Panc1 (cell line): Measurements from ENCODE around the gene SCD.

Experiments
- POLR2AphosphoS5 ChIP-seq: IDR thresholded peaks from 2 replicates; pipeline ENCODE4 v1.6.1; 2012; ENCODE audit warnings: mild to moderate bottlenecking, low read depth, low read length, moderate library complexity
- REST ChIP-seq, 2 experiments: IDR thresholded peaks; 2 replicates each; pipeline ENCODE4 v1.6.1; 2011 to 2012; ENCODE audit warnings: low read depth in 2 of 2, control low read depth in 1 of 2, low read length in 1 of 2, mild to moderate bottlenecking in 1 of 2, moderate library complexity in 1 of 2; ENCODE audit not compliant: insufficient read depth in 1 of 2
- SIN3A ChIP-seq: IDR thresholded peaks from 2 replicates; pipeline ENCODE4 v1.6.1; 2012; ENCODE audit warnings: low read depth, mild to moderate bottlenecking, low read length, moderate library complexity, borderline replicate concordance; ENCODE audit not compliant: insufficient read depth
- TF ChIP-seq, protein P1 (sequence below): fragments of 450-650 bp; IDR thresholded peaks from 2 replicates; pipeline ENCODE4 v1.5.1; 2017; ENCODE audit warnings: mild to moderate bottlenecking

- TF ChIP-seq POLR2AphosphoS5 (no peak), REST (IDR thresholded peaks at IDR 0.05; ENCODE audit: insufficient read depth in 1 of 2, low read depth in 2 of 2, low read length in 1 of 2) (no peak), SIN3A (no peak)
- TF ChIP-seq, protein P1, sequence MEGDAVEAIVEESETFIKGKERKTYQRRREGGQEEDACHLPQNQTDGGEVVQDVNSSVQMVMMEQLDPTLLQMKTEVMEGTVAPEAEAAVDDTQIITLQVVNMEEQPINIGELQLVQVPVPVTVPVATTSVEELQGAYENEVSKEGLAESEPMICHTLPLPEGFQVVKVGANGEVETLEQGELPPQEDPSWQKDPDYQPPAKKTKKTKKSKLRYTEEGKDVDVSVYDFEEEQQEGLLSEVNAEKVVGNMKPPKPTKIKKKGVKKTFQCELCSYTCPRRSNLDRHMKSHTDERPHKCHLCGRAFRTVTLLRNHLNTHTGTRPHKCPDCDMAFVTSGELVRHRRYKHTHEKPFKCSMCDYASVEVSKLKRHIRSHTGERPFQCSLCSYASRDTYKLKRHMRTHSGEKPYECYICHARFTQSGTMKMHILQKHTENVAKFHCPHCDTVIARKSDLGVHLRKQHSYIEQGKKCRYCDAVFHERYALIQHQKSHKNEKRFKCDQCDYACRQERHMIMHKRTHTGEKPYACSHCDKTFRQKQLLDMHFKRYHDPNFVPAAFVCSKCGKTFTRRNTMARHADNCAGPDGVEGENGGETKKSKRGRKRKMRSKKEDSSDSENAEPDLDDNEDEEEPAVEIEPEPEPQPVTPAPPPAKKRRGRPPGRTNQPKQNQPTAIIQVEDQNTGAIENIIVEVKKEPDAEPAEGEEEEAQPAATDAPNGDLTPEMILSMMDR = no peak
These were observed 54.7 kb downstream of the SCD start for GRCh38 chr10:100401631-100402328.
